Hippocampal formation (tissue), 2 donors: Measurements from ENCODE around the gene CLTA.
A peak's percentile ranks its signal among the peaks of the same experiment; 100 is the strongest.
"Not testable (repeated sequence)": the region's sequence is repeated elsewhere in the genome, so short reads cannot be mapped to it uniquely, and the experiment has no call there.

Experiments
- DNase-seq, 2 donors: peaks; one replicate each; lab custom pipeline; 2025; lab: John Stamatoyannopoulos, UW

The CLTA gene

GRCh38 chr9:36189976-36190375 lies 745 bp upstream of the CLTA start:
- DNase-seq, result no peak

GRCh38 chr9:36191290-36191645 lies 547 bp downstream of the CLTA start:
- no peak for DNase-seq

GRCh38 chr9:36191686-36192085 lies 965 bp downstream of the CLTA start:
- DNase-seq, result no peak

GRCh38 chr9:36192196-36192595 lies 1.5 kb downstream of the CLTA start:
- DNase-seq, result no peak

- DNase-seq, result no peak
Measured at GRCh38 chr9:36193023-36193422, 2.3 kb downstream of the CLTA start.

GRCh38 chr9:36194326-36195000 lies 3.7 kb downstream of the CLTA start:
- no peak for DNase-seq

- no peak for DNase-seq
Measured at GRCh38 chr9:36204906-36205547, 14.3 kb downstream of the CLTA start.

GRCh38 chr9:36207016-36207415 lies 16.3 kb downstream of the CLTA start:
- DNase-seq, result peak; percentile 61 to 68

GRCh38 chr9:36207546-36208012 lies 16.9 kb downstream of the CLTA start:
- DNase-seq, result no peak

GRCh38 chr9:36208521-36209253 lies 18.0 kb downstream of the CLTA start:
- no peak for DNase-seq

GRCh38 chr9:36210722-36211121 lies 20.0 kb downstream of the CLTA start:
- DNase-seq, result no peak

GRCh38 chr9:36211510-36211909 lies 20.8 kb downstream of the CLTA start:
- DNase-seq, result no peak

GRCh38 chr9:36213387-36213786 lies 22.7 kb downstream of the CLTA start:
- no peak for DNase-seq

GRCh38 chr9:36213989-36214388 lies 23.3 kb downstream of the CLTA start:
- DNase-seq, result no peak

GRCh38 chr9:36214571-36214970 lies 23.9 kb downstream of the CLTA start:
- peak in 1 of 2 donors; percentile 40 for DNase-seq

- DNase-seq, result no peak
Measured at GRCh38 chr9:36217256-36217968, 26.7 kb downstream of the CLTA start.

- no peak for DNase-seq
Measured at GRCh38 chr9:36218011-36218410, 27.3 kb downstream of the CLTA start.

GRCh38 chr9:36218411-36218901 lies 27.7 kb downstream of the CLTA start:
- DNase-seq, result peak in 1 of 2 donors; percentile 39

GRCh38 chr9:36221667-36222066 lies 30.9 kb downstream of the CLTA start:
- DNase-seq, result no peak

GRCh38 chr9:36222449-36222848 lies 31.7 kb downstream of the CLTA start:
- no peak for DNase-seq

- DNase-seq, result no peak
Measured at GRCh38 chr9:36237230-36237629, 46.5 kb downstream of the CLTA start.

GRCh38 chr9:36239205-36239604 lies 48.5 kb downstream of the CLTA start:
- DNase-seq, result not testable (repeated sequence)
